ENCODE measurements around the gene NECTIN4.

GRCh38 chr1:161074676-161075368 is 14.5 kb downstream of the NECTIN4 start:
- TF ChIP-seq FOXM1 (CRISPR knock-in tag; IDR thresholded peaks at IDR 0.05) (no peak), POLR2AphosphoS5 (IDR thresholded peaks at IDR 0.05; ENCODE audit: low read depth, low read length) (no peak), STAT5B (CRISPR knock-in tag; IDR thresholded peaks at IDR 0.05) (no peak), BHLHE40 (IDR thresholded peaks at IDR 0.05; ENCODE audit: low read length) (no peak), ATF1 (CRISPR knock-in tag; IDR thresholded peaks at IDR 0.05) (peak; percentile 15; the same call in 1 of the 2 replicates), DR1 (CRISPR knock-in tag; IDR thresholded peaks at IDR 0.05) (no peak)

Data from HepG2 (cell line).